GM21576 (cell line): ENCODE measurements around the gene CD28.

ENCODE experiments used
- ATAC-seq: cut with Tn5 transposase; IDR thresholded peaks from one replicate; pipeline ENCODE4 v1.9.1; 2021; ENCODE audit warnings: mild to moderate bottlenecking, moderate library complexity; ENCODE audit not compliant: unreplicated experiment

CD28 gene

GRCh38 chr2:203706403-203706802 is at the start of gene CD28:
TSS of gene CD28 (plus strand) at chr2:203706639. CDS start at chr2:203706697, 58 bp downstream.
- ATAC-seq = peak; percentile 100

- ATAC-seq = peak; percentile 86
Observed at GRCh38 chr2:203659331-203660049, 46.9 kb upstream of the CD28 start.

GRCh38 chr2:203660465-203660864 is 46.0 kb upstream of the CD28 start:
- no peak for ATAC-seq

GRCh38 chr2:203661279-203661908 is 45.0 kb upstream of the CD28 start:
- no peak for ATAC-seq

GRCh38 chr2:203662487-203662886 is 44.0 kb upstream of the CD28 start:
- ATAC-seq = no peak

GRCh38 chr2:203662951-203663350 is 43.5 kb upstream of the CD28 start:
- ATAC-seq = no peak

GRCh38 chr2:203664029-203664755 is 42.2 kb upstream of the CD28 start:
- ATAC-seq = no peak

- no peak for ATAC-seq
Observed at GRCh38 chr2:203667838-203668237, 38.6 kb upstream of the CD28 start.

GRCh38 chr2:203669820-203670219 is 36.6 kb upstream of the CD28 start:
- ATAC-seq = no peak

GRCh38 chr2:203670939-203671338 is 35.5 kb upstream of the CD28 start:
- ATAC-seq = no peak

- no peak for ATAC-seq
Observed at GRCh38 chr2:203671876-203672275, 34.6 kb upstream of the CD28 start.

- no peak for ATAC-seq
Observed at GRCh38 chr2:203672856-203673255, 33.6 kb upstream of the CD28 start.

GRCh38 chr2:203673933-203674332 is 32.5 kb upstream of the CD28 start:
- ATAC-seq = peak; percentile 99

GRCh38 chr2:203675086-203675485 is 31.4 kb upstream of the CD28 start:
- no peak for ATAC-seq

- no peak for ATAC-seq
Observed at GRCh38 chr2:203678971-203679370, 27.5 kb upstream of the CD28 start.

GRCh38 chr2:203679401-203679800 is 27.0 kb upstream of the CD28 start:
- ATAC-seq = no peak

- no peak for ATAC-seq
Observed at GRCh38 chr2:203681978-203682377, 24.5 kb upstream of the CD28 start.

- no peak for ATAC-seq
Observed at GRCh38 chr2:203682688-203683130, 23.7 kb upstream of the CD28 start.

GRCh38 chr2:203683421-203683820 is 23.0 kb upstream of the CD28 start:
- no peak for ATAC-seq

GRCh38 chr2:203683932-203684556 is 22.4 kb upstream of the CD28 start:
- ATAC-seq = peak; percentile 77

GRCh38 chr2:203685081-203685621 is 21.3 kb upstream of the CD28 start:
- ATAC-seq = no peak
